Activated CD4-positive, alpha-beta T cell treated with anti-CD3 and anti-CD28 coated beads, Interleukin-2, amount 50 U/mL, for 48 hours (primary cell): ENCODE results near the gene CCND1.
A peak's percentile ranks its signal among the peaks of the same experiment; 100 is the strongest.

Experiments
- DNase-seq, 2 experiments: peaks; one replicate each; pipeline ENCODE4 v3.0.0-alpha.2; 2020

CCND1 gene

GRCh38 chr11:69667619-69668604 lies 27.0 kb downstream of the CCND1 start:
- no peak for DNase-seq

- DNase-seq: no peak
Measured at GRCh38 chr11:69669486-69669885, 28.5 kb downstream of the CCND1 start.

GRCh38 chr11:69670158-69670845 lies 29.3 kb downstream of the CCND1 start:
- DNase-seq: peak; percentile 65 to 70

- DNase-seq: no peak
Measured at GRCh38 chr11:69671734-69672465, 30.9 kb downstream of the CCND1 start.

GRCh38 chr11:69674267-69674885 lies 33.4 kb downstream of the CCND1 start:
- DNase-seq: peak; percentile 6 to 11

GRCh38 chr11:69674886-69675714 lies 34.1 kb downstream of the CCND1 start, which contains the start of gene LTO1:
Gene LTO1, minus strand, starts transcription at chr11:69675353. Its CDS starts 114 bp downstream, at chr11:69675239.
- DNase-seq: peak; percentile 94

- DNase-seq: no peak
Measured at GRCh38 chr11:69677749-69678148, 36.8 kb downstream of the CCND1 start.

GRCh38 chr11:69680688-69681087 lies 39.7 kb downstream of the CCND1 start:
- no peak for DNase-seq

- no peak for DNase-seq
Measured at GRCh38 chr11:69682221-69682620, 41.3 kb downstream of the CCND1 start.

- DNase-seq: no peak
Measured at GRCh38 chr11:69682681-69683326, 41.8 kb downstream of the CCND1 start.

- no peak for DNase-seq
Measured at GRCh38 chr11:69683764-69684333, 42.9 kb downstream of the CCND1 start.

GRCh38 chr11:69684651-69685050 lies 43.7 kb downstream of the CCND1 start:
- DNase-seq: no peak

GRCh38 chr11:69685348-69685747 lies 44.4 kb downstream of the CCND1 start:
- no peak for DNase-seq

GRCh38 chr11:69686452-69686851 lies 45.5 kb downstream of the CCND1 start:
- DNase-seq: no peak

GRCh38 chr11:69686856-69687255 lies 45.9 kb downstream of the CCND1 start:
- DNase-seq: no peak

- peak in 1 of 2 experiments; percentile 27 for DNase-seq
Measured at GRCh38 chr11:69687969-69688771, 47.2 kb downstream of the CCND1 start.

GRCh38 chr11:69689484-69690319 lies 48.7 kb downstream of the CCND1 start:
- no peak for DNase-seq

- DNase-seq: no peak
Measured at GRCh38 chr11:69691463-69691862, 50.5 kb downstream of the CCND1 start.

GRCh38 chr11:69692422-69692821 lies 51.5 kb downstream of the CCND1 start:
- DNase-seq: no peak
